NOMO-1 (cell line): ENCODE data around the gene MAGOHB.
"Not testable (repeated sequence)": the region's sequence is repeated elsewhere in the genome, so short reads cannot be mapped to it uniquely, and the experiment has no call there.

Source experiments
- DNase-seq, 2 experiments: peaks; one replicate each; lab custom pipeline; 2025; ENCODE audit not compliant: unreplicated experiment in 2 of 2; lab: John Stamatoyannopoulos, UW

MAGOHB gene

DNA sequence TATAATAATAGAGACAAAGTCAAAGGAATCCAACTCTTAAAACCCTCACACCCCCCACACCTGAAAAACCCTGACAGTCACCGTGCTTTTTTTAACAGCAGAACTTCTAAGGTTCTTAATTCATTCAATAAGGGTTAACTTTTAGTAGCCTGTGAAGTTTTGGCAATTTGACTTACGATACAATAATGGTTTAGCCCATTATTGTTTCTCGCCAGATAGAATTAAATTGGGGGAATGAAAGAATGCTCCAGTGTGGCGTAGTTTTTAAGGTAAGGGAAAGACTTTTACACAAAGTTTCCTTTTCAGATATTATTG lies 604 bp upstream of the MAGOHB start:
- no peak for DNase-seq

DNA sequence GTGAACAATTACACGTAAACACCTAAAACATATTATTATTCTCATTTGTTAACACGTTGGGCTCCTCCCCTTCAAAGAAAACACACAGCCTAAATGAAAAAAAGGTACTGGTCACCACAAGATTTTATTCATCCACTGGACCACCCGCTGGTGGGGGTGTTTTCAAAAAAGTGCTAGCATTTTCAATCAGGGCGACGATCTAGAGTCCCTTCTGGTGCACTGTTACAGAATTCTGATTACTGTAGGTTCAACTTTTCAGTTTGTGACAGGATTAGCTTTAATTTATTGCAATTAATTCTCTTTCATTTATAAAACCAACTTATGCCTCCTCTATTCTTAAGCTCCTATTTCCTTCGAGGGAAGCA lies 443 bp downstream of the MAGOHB start:
- peak in 1 of 2 experiments; percentile 57 for DNase-seq

DNA sequence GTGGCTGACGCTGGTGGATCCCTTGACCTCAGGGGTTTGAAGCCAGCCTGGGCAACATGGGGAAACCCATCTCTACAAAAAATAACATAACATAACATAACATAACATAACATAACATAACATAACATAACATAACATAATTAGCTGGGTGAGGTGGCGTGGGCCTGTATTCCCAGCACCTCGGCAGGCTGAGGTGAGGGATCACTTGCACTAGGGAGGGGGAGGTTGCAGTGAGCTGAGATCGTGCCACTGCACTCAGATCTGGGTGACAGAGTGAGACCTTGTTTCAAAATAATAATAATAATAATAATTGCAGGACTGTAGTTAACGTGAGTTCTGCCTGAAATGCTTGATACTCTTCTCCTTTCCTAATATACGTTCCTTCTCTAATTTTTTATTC lies 1.3 kb downstream of the MAGOHB start:
- no peak for DNase-seq

DNA sequence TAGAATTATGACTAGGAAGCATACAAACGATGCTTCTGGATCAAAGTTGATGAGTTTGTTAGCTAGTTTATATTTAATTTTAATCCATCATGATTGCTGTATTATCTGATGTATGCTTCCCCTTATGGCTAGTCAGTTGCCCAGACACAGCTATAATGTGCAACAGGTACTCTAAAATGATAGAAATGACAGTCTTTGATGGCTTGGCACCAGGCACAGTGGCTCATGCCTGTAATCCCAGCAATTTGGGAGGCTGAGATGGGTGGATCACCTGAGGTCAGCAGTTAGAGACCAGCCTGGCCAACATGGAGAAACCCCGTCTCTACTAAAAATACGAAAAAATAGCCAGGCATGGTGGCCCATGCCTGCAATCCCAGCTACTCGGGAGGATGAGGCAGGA lies 2.2 kb downstream of the MAGOHB start:
- not testable (repeated sequence) for DNase-seq

DNA sequence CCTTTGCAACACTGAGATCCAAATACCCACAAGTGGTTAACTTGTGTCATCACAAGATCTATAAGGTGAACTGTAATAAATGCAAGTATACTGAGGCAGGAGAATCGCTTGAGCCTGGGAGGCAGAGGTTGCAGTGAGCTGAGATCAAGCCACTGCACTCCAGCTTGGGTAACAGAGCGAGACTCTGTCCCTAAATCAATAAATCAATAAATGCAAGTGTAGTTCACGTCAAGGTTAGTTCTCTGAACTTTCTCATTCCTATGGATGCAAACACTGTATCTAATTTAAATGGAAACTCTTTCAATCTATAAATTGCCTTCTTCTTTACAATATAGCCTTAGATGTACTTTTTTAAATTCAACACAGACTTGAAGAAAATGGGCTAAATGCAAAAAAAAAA lies 3.2 kb downstream of the MAGOHB start:
- DNase-seq, result no peak

DNA sequence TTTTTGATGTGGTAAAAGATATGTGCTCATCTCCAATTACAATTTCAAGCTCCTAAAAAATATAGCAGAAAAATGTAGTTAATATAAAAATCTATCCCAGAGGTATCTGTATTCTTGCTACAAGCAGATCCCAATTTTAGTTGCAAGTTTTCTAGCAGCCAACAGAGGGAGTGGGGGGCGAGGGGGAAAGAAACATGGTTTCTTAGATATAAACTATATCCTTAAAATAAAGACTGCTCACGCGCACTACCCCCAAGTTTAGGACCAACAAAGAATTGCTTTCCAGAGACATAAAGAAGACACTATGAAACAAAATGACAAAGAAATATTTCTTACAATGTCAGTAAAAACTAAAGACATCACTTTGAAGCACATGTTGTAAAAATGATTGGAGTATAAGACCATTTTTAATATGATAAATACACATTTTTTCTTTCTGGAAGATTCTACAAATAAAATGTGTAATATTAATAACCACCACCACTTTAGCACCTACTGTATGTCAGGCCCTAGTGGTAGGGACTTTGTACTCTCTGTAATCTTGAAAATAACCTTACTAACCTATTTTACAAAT lies 5.4 kb downstream of the MAGOHB start:
- DNase-seq, result no peak

DNA sequence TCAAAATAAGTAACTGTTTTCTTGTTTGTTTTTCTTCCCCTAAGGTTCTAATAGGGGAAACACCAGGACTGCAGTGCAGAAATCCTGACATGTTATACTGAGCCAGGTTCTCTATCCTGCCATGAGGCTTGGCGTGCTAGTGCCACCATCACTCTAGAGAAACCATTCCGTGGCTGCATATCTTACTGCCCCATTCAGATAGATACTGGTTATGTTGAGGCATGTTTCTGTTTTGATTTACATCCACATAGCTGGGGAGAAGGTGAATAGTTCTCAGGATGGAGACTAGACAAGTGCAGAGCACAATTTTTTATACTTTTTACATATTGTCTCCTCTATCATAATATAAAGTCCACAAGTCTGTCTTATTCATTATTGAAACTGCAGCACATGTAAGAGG lies 11.5 kb downstream of the MAGOHB start:
- no peak for DNase-seq

DNA sequence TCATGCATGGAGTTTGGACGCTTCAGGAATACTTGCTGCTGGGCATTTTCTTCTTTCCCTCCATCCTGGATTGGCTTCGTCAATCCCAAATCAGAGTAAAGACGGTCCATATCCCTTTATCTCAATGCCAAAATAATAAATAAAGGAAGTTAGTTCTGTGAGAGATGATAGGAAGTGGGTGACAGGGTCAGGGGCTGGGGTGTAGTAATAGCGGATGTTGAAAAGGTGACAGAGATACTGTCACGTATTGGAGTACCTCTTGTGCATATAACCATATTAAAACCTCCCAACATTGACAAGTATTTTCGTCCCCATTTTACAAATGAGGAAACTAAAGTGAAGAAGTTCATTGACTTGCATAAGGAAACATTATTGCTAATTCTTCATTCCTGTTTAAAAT lies 12.4 kb downstream of the MAGOHB start:
- DNase-seq, result no peak

DNA sequence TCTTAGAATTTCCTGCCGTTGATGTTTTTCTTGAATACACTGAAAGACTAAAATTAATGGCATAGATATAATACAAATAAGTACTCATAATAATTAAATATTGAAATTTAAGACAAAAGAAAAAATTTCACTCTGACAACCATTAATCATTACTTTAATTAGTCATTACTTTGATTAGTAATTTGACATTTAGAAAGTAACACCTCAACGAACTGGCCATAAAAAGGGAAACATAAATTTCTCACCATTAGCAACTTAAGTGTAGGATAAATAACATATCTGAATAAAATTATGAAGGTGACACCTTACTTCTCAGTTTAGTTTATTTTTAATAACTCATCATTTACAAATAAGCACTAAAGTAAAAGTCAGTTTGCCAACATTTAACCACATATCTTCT lies 17.5 kb downstream of the MAGOHB start:
- DNase-seq, result no peak

DNA sequence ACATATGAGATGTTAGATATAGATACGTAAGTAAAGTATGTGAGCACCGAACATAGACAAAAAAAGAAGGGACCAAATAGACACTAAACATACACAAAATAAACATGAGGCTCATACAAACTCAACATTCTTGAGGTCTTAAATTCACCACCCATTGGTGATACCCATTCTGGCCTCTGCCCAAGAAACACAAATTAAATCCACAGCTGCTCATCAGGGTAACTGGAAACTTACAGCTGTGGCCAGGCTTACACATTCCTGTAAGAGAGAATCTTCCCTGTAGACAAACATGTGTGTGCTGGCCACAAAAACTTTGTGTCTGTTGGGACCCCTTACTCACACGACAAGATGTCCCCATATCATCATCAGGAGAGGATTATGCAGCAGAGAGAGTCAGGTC lies 22.4 kb downstream of the MAGOHB start:
- DNase-seq, result no peak

DNA sequence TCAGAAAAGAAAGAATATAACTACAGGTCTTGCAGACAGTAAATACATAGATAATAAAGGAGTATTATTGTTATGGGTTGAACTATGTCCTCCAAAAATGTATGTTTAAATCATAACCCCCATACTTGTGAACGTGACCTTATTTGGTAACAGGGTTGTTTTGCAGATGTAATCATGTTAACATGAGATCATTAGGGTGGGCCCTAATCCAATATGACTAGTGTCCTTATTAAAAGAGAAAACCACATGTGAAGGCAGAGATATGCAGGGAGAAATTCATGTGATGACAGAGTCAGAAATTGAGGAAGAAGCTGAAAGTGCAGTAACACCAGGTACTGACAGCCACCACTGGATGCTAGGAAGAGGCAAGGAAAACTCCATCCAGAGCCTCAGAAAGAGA lies 29.0 kb downstream of the MAGOHB start:
- DNase-seq, result no peak

DNA sequence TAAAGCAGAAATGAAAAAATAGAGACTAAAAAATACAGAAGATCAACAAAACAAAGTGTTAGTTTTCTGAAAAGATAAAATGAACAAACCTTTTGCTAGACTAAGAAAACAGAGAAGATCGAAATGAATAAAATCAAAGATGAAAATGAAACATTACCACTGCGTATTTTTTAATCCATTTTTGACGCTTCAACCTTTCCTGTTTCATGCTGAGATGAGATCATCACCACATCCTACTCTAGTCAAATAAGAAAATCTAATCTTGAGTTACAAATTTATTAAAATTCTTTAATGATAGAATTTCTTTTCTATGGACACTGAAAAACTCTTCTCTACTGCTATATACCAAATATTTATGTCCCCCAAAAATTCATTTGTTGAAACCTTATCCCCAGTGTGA lies 30.7 kb downstream of the MAGOHB start:
- no peak for DNase-seq

DNA sequence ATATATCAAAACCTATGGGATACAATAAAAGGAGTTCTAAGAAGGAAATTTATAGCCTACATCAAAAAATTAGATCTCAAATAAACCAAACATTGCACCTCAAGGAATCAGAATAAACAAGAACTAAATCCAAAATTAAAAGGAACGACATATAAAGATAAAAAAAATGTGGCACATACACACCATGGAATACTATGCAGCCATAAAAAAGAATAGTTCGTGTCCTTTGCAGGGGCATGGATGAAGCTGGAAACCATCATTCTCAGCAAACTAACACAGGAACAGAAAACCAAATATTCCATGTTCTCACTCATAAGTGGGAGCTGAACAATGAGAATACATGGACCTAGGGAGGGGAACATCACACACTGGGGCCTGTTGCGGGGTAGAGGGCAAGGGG lies 31.3 kb downstream of the MAGOHB start:
- not testable (repeated sequence) for DNase-seq

DNA sequence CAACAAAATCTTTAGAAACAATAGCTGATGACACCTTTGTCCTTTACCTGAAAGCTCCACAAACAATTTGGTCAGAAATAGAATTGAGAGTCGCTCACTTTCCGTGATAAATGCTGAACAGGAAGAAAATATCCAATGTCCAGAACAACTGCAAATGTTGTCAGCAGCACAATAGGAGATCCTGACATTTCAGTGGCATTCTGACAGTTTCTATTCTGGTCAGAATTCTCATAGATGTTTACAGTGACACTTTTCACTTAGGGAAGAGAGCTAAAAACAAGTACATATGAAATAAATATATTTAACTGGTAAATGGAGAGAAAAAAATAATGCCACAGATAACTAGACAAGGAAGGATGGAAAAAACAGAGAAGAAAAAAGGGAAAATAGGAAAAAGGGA lies 39.1 kb downstream of the MAGOHB start:
- no peak for DNase-seq

DNA sequence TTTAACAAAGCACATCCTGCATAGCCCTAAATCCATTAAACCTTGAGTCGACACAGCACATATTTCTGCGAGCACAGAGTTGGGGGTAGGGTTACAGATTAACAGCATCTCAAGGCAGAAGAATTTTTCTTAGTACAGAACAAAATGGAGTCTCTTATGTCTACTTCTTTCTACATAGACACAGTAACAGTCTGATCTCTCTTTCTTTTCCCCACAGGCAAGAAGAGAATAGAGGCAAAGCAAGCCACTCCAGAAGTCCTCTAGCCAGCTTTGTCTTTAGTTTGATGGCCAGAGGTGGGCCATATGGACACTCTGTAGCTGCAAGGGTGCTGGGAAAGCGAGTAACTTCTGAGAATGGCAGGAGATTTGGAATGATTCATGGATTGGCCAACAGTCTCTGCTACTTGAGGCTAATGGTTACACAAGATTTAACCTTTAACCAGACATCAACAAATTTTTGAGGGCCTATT lies 41.4 kb downstream of the MAGOHB start:
- not testable (repeated sequence) for DNase-seq

DNA sequence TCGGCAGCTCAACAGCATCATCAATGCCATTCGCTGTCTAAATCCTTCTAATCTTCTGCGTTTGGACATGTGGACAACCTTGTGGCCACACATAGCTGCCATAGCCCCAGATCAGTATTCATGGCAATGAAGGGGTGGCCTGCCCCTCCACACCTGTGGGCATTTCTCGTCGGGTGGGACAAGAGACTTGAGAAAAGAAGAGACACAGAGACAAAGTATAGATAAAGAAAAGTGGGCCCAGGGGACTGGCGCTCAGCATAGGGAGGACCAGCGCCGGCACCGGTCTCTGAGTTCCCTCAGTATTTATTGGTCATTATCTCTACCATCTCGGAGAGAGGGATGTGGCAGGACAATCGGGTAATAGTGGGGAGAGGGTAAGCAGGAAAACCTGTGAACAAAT lies 42.3 kb downstream of the MAGOHB start:
- DNase-seq, result no peak

DNA sequence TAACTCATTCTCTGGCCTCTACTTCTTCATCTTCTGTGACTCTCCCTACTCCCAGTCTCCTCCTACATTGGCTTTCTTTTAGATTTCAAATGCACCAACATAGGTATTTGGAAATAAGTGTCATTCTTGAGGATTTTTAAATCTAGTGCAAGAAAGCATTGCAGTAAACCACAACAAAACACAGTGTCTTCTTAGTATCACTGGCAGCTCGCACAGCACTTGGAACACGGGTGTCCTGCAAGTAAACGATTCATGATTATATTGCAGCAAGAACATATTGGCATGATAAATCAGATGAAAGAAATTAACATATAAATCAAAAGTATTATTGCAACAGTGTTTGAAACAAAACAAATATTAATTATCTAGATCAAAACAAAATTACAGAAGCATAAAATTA lies 45.6 kb downstream of the MAGOHB start:
- DNase-seq, result no peak

DNA sequence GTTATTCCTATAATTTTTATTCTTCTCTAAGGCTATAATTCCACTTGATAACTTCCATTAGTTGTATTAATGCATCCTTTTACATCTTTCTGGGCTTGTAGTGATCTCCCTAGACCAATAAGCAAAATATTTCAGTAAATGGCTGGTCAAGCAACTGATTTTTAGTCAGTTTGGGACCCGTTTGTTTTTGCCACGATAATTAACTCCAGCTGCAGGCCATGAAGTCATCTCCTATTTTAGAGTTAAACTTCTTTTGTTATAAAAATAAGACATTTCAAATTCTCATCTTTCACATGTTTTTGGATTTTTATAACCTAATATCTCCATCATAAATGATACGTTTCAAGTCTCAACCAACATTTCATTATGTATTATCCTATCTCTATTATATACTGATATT lies 49.4 kb downstream of the MAGOHB start:
- DNase-seq, result no peak

DNA sequence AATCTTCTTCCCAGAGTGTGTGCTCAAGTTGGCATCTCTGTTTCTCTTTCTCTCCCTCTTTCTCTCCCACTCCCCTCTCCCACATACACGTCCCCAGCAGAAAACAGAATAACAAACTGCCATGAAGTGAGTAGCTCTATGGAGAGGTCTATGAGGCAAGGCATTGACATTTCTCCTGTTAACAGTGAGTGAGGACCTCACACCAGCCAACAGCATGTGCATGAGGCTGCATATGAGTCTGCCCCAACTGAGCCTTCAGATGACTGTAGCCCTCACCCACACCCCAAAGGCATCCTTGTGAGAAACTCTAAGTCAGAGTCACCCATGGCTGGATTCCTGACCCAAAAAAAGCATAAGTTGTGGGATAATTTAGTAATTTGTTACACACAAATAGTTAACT lies 50.4 kb downstream of the MAGOHB start:
- no peak for DNase-seq

DNA sequence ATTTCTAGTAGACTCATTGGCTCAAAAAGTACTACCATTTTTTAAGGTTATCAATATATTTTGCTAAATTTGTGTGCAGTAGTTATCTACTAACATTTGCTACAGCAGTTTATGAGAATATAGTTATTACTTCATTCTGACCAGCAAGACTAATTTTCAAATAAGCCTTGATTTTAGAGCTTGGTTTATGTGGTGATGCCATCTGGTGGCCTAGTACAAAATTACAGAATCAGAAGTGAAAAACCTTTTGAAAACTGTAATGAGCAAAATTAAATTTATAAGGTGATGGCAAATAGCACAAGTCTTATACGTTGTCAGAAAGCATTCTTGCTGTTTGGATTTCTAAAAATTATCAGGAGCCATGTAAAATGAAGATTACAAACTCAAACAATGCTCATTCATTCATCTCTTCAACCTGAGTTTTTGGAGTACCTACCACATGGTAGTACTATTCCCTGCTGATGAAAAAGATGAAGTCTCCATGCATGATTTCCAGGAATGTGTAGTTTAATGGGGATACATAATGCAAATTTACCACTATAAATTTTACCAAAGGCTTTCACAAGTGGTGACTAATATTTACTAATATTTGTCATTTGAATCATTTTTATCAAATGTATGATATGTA lies 51.0 kb downstream of the MAGOHB start:
- peak in 1 of 2 experiments; percentile 39 for DNase-seq

DNA sequence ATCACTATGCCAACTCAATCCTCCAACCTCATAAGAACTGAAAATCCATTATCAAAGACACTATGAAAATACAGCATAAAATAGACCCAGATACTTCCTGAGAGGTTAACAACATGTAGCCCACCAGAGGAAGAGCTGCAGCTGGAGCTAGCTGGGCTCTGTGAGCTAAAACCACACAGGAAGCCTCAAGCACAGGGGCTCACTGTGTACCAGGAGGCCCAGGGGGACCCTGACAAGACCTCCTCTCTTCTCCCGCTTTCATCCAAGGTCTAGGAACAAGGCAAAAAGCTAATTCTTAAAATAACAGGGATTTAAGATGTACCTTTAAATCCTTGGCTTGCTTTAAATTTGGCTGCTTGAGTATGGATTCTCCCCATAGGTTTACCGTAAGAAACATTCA lies 54.2 kb downstream of the MAGOHB start:
- DNase-seq, result no peak

DNA sequence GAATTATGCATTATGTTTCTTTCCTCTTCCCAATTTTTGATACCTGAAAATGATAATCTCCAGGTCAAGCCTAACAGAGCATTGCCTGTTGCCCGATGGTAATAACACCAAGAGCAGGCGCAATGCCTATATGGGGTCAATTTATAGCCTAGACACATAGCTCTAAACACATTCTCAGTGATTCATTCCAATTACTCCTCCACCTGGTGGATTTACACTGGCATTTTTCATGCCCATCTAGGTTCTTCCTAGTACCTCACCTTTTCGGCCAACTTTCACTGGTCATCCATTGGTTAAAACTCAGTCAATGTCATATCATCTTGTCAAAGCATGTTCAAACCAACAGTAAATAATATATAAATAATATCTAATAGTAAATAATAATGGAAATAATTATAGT lies 54.6 kb downstream of the MAGOHB start:
- DNase-seq, result no peak

DNA sequence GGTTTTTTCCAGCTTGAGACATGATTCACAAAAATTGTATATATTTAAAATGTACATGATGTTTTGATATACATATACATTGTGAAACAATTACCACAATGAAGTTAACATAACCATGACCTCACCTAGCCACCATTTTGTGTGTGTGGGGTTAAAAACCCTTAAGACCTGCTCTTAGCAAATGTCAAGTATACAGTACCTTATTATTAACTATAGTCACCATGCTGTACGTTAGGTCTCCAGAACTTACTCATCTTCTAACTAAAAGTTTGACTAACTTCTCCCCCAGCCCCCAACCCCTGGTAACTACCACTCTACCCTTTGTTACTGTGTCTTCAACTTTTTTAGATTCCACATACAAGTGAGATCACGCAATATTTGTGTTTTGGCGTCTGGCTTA lies 55.1 kb downstream of the MAGOHB start:
- DNase-seq, result no peak
